ENCODE results near the gene VMAC. TPM values are rescaled to one million over a fixed set of nuclear protein-coding genes. Genes with fewer than 3 reads are reported as not detected.

The VMAC gene
- total RNA-seq, 1 donor from 2014 or later = 3.7 TPM

DNA sequence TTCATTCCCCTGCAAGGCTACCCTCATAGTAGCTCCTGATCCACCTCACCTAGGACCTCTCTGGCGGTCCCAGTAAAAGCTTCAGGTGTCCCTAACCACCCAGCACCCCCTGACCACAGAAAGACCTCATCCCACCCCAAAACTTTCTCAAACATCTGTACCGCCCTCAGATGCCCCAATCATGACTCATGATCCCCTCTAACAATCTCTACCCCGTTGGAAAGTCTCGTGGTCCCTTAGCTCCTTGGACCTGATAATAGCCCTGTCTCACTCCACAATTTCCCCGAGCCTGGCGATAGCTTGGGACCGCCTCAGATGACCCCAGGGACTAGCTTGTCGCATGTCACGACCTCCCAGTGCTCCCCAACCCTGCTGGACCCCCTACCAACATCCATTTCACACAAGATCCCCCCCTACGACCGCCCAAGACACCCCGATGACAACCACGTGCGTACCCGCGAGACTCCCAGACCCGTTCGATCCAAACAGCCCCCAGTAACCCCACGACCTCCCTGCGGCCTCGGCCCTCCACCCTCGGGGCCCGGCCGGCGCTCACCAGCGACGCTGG lies 1.5 kb upstream of the VMAC start:
- H3K4me3 ChIP-seq (ENCODE audit: low read length in 3 of 3) = peak overlapping the region; percentile 96 to 98 (median 97)
- H3K27ac ChIP-seq (ENCODE audit: low read depth, low read length) = peak overlapping the region; percentile 95
- peaks cover 15 to 30% (median 22%) of the 10 kb centered on the region in 3 donors for H3K4me1 ChIP-seq (ENCODE audit: control insufficient read depth in 3 of 3, insufficient read depth in 3 of 3, low read length in 3 of 3)
- H3K9me3 ChIP-seq (ENCODE audit: control insufficient read depth in 3 of 3, low read length in 3 of 3) = no peaks in the 10 kb centered on the region
- peaks cover 2 to 5% (median 4%) of the 10 kb centered on the region in 3 donors for H3K36me3 ChIP-seq (ENCODE audit: control insufficient read depth in 3 of 3, insufficient read depth in 3 of 3, low read length in 3 of 3)
- peak overlapping the region; percentile 96 to 99 (median 98) for H3K9ac ChIP-seq (ENCODE audit: low read depth in 1 of 3, low read length in 3 of 3)
- H3K27me3 ChIP-seq (ENCODE audit: control insufficient read depth in 3 of 3, insufficient read depth in 3 of 3, low read length in 3 of 3) = no peaks in the 10 kb centered on the region

DNA sequence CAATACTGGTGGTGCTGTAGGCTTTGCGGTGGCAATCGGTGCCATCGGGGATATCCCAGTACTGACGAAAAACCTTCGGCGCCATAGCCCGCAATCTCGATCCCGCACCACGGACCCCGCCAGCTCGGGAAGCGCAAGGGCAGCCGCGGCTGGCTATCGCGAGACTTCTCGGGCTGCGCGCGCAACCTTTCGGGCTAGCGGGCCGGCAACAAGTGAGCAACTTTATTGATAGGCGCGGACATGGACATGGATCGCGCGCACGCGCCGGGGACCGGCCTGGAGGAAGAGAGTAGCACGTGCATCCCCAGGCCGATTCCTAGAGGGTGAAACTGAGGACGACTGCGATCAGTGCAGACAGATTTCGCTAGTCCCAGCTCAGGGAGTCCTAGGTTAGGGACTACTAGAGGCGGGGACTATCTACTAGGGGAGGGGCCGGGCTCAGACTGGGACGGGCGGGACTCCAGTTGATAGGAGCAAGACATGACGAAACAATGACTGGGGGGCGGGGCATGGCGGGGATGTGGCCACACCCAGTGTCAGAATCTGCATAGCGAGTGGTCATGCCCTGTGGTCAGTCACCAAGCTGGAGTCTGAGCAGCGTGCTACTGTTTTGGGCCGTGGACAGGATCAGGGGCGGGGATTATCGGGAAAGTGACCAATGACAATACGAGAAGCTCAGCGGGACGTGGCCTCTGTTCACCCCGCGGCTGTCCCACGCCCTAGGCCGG lies 884 bp upstream of the VMAC start, which contains the start of gene NDUFA11:
NDUFA11 (minus strand) TSS at position 167 of the 728 bp plus-strand sequence; CDS start at position 85, 82 bp downstream.
- Histone ChIP-seq H3K27ac (ENCODE audit: low read depth, low read length) (peak within 1 kb of the TSS; percentile 95), H3K9me3 (ENCODE audit: control insufficient read depth in 3 of 3, low read length in 3 of 3) (no peaks in the 10 kb centered on the region), H3K27me3 (ENCODE audit: control insufficient read depth in 3 of 3, insufficient read depth in 3 of 3, low read length in 3 of 3) (no peaks in the 10 kb centered on the region), H3K36me3 (ENCODE audit: control insufficient read depth in 3 of 3, insufficient read depth in 3 of 3, low read length in 3 of 3) (peaks cover 2 to 7% (median 4%) of the 10 kb centered on the region in 3 donors), H3K9ac (ENCODE audit: low read depth in 1 of 3, low read length in 3 of 3) (peak within 1 kb of the TSS; percentile 96 to 99 (median 98)), H3K4me1 (ENCODE audit: control insufficient read depth in 3 of 3, insufficient read depth in 3 of 3, low read length in 3 of 3) (peaks cover 15 to 30% (median 22%) of the 10 kb centered on the region in 3 donors), H3K4me3 (ENCODE audit: low read length in 3 of 3) (peak within 1 kb of the TSS; percentile 96 to 98 (median 97))

DNA sequence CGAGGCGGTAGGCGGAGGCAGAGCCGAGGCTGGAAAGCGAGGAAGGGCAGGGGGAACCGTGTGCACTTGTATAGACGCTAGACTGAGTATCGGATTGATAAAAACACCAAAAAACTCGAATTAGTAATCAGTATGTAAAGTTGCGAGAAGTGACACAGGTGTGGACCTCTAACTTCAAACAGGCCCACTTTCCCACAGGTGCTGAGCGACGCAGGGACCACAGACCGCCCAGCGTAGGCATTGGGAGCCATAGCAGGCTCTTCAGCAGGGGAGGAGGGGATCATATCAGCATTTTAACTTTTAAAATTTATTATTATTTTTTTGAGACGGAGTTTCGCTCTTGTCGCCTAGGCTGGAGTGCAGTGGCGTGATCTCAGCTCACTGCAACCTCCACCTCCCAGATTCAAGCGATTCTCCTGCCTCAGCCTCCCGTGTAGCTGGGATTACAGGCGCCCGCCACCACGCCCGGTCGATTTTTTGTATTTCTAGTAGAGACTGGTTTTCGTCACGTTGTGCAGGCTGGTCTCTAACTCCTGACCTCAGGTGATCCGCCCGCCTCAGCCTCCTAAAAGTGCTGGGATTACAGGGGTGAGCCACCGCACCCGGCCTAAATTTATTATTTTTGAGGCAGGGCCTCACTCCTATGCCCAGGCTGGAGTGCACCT lies 574 bp downstream of the VMAC start:
- H3K9me3 ChIP-seq (ENCODE audit: control insufficient read depth in 3 of 3, low read length in 3 of 3) = no peaks in the 10 kb centered on the region
- H3K27me3 ChIP-seq (ENCODE audit: control insufficient read depth in 3 of 3, insufficient read depth in 3 of 3, low read length in 3 of 3) = no peaks in the 10 kb centered on the region
- peaks cover 15 to 30% (median 22%) of the 10 kb centered on the region in 3 donors for H3K4me1 ChIP-seq (ENCODE audit: control insufficient read depth in 3 of 3, insufficient read depth in 3 of 3, low read length in 3 of 3)
- peak overlapping the region; percentile 71 to 98 (median 86) for H3K4me3 ChIP-seq (ENCODE audit: low read length in 3 of 3)
- H3K27ac ChIP-seq (ENCODE audit: low read depth, low read length) = peak overlapping the region; percentile 95
- H3K9ac ChIP-seq (ENCODE audit: low read depth in 1 of 3, low read length in 3 of 3) = peak overlapping the region; percentile 48 to 92 (median 79)
- H3K36me3 ChIP-seq (ENCODE audit: control insufficient read depth in 3 of 3, insufficient read depth in 3 of 3, low read length in 3 of 3) = peaks cover 8 to 11% (median 11%) of the 10 kb centered on the region in 3 donors

DNA sequence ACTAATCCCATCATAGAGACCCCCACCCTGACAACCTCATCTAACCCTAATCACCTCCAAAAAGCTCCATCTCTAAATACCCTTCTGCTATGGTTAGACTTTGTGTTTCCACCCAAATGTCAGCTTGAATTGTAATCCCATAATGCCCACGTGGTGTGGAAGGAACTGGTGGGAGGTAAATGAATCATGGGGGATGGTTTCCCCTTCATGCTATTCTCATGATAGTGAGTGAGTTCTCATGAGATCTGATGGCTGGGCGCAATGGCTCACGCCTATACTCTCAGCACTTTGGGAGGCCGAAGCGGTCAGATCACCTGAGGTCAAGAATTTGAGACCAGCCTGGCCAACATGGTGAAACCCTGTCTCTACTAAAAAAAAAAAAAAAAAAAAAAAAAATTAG lies 2.6 kb downstream of the VMAC start:
- Histone ChIP-seq H3K9ac (ENCODE audit: low read depth in 1 of 3, low read length in 3 of 3) (no peak overlapping the region), H3K27me3 (ENCODE audit: control insufficient read depth in 3 of 3, insufficient read depth in 3 of 3, low read length in 3 of 3) (no peaks in the 10 kb centered on the region), H3K9me3 (ENCODE audit: control insufficient read depth in 3 of 3, low read length in 3 of 3) (no peaks in the 10 kb centered on the region), H3K4me1 (ENCODE audit: control insufficient read depth in 3 of 3, insufficient read depth in 3 of 3, low read length in 3 of 3) (peaks cover 14 to 29% (median 22%) of the 10 kb centered on the region in 3 donors), H3K27ac (ENCODE audit: low read depth, low read length) (no peak overlapping the region), H3K4me3 (ENCODE audit: low read length in 3 of 3) (no peak overlapping the region), H3K36me3 (ENCODE audit: control insufficient read depth in 3 of 3, insufficient read depth in 3 of 3, low read length in 3 of 3) (peaks cover 8 to 11% (median 8%) of the 10 kb centered on the region in 3 donors)

DNA sequence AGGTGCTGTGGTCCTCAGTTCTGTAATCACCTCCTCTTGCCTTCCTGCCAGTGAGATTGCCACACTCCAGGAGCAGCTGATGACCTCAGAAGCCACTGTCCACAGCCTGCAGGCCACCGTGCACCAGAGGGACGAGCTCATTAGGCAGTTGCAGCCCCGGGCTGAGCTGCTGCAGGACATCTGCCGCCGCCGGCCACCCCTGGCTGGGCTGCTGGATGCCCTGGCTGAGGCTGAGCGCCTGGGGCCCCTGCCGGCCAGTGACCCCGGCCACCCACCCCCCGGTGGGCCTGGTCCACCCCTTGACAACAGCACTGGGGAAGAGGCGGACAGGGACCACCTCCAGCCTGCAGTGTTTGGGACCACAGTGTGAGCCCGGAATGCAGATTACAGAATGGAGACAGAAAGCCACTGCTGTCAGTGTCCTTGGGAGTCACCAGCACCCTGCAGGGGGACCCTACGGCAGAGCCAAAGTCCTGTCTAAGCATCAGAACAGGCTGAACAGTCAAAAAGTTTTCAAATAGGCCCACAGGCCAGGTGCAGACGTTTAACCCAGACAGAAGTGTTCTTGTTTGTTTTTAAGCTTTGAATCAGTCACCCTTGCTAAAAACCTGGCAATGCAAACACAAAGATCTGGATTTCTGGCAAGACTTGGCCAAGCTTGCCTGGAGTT lies 4.2 kb downstream of the VMAC start:
- no peak overlapping the region for H3K27ac ChIP-seq (ENCODE audit: low read depth, low read length)
- H3K4me3 ChIP-seq (ENCODE audit: low read length in 3 of 3) = no peak overlapping the region
- H3K27me3 ChIP-seq (ENCODE audit: control insufficient read depth in 3 of 3, insufficient read depth in 3 of 3, low read length in 3 of 3) = no peaks in the 10 kb centered on the region

DNA sequence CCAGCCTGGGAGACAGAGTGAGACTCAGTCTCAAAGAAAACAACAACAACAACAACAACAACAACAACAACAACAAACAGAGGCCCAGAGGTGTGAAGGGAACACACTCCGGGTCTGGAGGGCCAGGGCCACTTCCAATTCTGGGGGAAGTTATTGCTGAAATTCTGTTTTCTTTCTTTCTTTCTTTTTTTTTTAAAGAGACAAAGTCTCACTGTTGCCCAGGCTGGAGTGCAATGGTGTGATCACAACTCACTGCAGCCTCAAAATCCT lies 5.9 kb downstream of the VMAC start:
- Histone ChIP-seq H3K27ac (ENCODE audit: low read depth, low read length) (no peak overlapping the region), H3K4me3 (ENCODE audit: low read length in 3 of 3) (no peak overlapping the region), H3K9ac (ENCODE audit: low read depth in 1 of 3, low read length in 3 of 3) (no peak overlapping the region), H3K36me3 (ENCODE audit: control insufficient read depth in 3 of 3, insufficient read depth in 3 of 3, low read length in 3 of 3) (peaks cover 8 to 11% (median 8%) of the 10 kb centered on the region in 3 donors), H3K27me3 (ENCODE audit: control insufficient read depth in 3 of 3, insufficient read depth in 3 of 3, low read length in 3 of 3) (no peaks in the 10 kb centered on the region), H3K9me3 (ENCODE audit: control insufficient read depth in 3 of 3, low read length in 3 of 3) (no peaks in the 10 kb centered on the region), H3K4me1 (ENCODE audit: control insufficient read depth in 3 of 3, insufficient read depth in 3 of 3, low read length in 3 of 3) (peaks cover 2 to 4% (median 3%) of the 10 kb centered on the region in 3 donors)

More for the DNA sequence above, 4.2 kb downstream of the VMAC start:
- Histone ChIP-seq H3K9ac (ENCODE audit: low read depth in 1 of 3, low read length in 3 of 3) (no peak overlapping the region), H3K9me3 (ENCODE audit: control insufficient read depth in 3 of 3, low read length in 3 of 3) (no peaks in the 10 kb centered on the region), H3K4me1 (ENCODE audit: control insufficient read depth in 3 of 3, insufficient read depth in 3 of 3, low read length in 3 of 3) (peaks cover 4 to 13% (median 11%) of the 10 kb centered on the region in 3 donors), H3K36me3 (ENCODE audit: control insufficient read depth in 3 of 3, insufficient read depth in 3 of 3, low read length in 3 of 3) (peaks cover 8 to 11% (median 8%) of the 10 kb centered on the region in 3 donors)

DNA sequence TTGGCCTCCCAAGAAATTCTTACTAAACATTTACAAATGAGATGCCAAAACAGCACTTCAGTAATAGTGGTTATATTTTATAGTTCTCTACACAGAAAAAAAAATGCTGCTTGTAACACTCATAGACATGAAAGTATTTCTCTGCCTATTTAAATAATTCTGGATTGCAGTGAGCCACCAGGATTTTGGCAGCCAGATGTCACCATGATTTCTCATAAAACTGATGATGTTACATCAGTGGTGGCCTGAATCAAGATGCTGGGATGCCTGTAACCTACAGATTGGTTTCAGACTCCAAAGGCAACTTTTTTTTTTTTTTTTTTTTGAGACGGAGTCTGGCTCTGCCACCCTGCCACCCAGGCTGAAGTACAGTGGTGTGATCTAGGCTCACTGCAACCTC lies 6.7 kb downstream of the VMAC start:
- Histone ChIP-seq H3K9ac (ENCODE audit: low read depth in 1 of 3, low read length in 3 of 3) (no peak overlapping the region), H3K4me3 (ENCODE audit: low read length in 3 of 3) (no peak overlapping the region), H3K4me1 (ENCODE audit: control insufficient read depth in 3 of 3, insufficient read depth in 3 of 3, low read length in 3 of 3) (no peaks in the 10 kb centered on the region), H3K27me3 (ENCODE audit: control insufficient read depth in 3 of 3, insufficient read depth in 3 of 3, low read length in 3 of 3) (no peaks in the 10 kb centered on the region), H3K36me3 (ENCODE audit: control insufficient read depth in 3 of 3, insufficient read depth in 3 of 3, low read length in 3 of 3) (peaks cover 13 to 14% (median 14%) of the 10 kb centered on the region in 3 donors), H3K9me3 (ENCODE audit: control insufficient read depth in 3 of 3, low read length in 3 of 3) (no peaks in the 10 kb centered on the region), H3K27ac (ENCODE audit: low read depth, low read length) (no peak overlapping the region)

DNA sequence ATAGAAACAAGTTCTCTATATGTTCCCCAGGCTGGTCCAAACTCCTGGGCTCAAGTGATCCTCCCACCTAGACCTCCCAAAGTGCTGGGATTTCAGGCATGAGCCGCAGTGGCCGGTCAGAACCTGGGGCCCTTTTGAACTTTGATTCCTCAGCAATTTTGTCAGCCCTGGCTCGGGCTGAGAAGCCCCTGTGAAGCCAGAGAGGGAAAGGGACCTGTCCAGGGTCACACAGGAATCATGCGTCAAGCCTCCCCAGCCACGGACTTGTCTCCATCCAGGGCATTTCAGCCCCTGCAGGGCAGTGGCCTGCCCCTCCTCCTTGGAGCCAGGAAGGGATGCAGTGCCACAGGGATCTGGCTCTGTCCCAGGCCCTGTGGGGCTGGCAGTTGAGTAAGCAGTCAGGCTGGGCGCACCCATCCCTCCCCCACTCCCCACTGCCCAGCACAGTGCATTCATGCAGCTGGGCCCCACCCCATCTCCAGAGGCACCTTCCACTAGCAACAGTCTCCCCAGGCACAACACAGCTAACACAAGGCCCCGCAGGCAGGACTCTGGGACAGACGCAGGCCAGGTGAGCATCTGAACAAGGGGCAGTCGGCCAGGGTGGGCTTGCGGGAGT lies 9.2 kb downstream of the VMAC start, which contains the start of gene CAPS:
CAPS (plus strand) TSS at position 516 of the 619 bp plus-strand sequence. CDS start 153 bp downstream, outside the sequence.
- H3K9ac ChIP-seq (ENCODE audit: low read depth in 1 of 3, low read length in 3 of 3) = no peak within 1 kb of the TSS

DNA sequence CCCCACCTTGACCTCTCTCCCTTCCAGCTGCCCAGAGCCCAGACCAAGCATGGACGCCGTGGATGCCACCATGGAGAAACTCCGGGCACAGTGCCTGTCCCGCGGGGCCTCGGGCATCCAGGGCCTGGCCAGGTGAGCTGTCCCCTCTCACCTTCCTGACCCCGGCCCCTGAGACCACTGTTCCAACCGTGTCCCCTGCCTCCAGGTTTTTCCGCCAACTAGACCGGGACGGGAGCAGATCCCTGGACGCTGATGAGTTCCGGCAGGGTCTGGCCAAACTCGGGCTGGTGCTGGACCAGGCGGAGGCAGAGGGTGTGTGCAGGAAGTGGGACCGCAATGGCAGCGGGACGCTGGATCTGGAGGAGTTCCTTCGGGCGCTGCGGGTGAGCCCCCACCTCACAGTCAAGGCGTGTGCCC lies 9.7 kb downstream of the VMAC start:
- H3K27ac ChIP-seq (ENCODE audit: low read depth, low read length) = no peak overlapping the region
- no peak overlapping the region for H3K4me3 ChIP-seq (ENCODE audit: low read length in 3 of 3)
- no peaks in the 10 kb centered on the region for H3K27me3 ChIP-seq (ENCODE audit: control insufficient read depth in 3 of 3, insufficient read depth in 3 of 3, low read length in 3 of 3)
- no peaks in the 10 kb centered on the region for H3K9me3 ChIP-seq (ENCODE audit: control insufficient read depth in 3 of 3, low read length in 3 of 3)
- peaks cover 34 to 41% (median 38%) of the 10 kb centered on the region in 3 donors for H3K36me3 ChIP-seq (ENCODE audit: control insufficient read depth in 3 of 3, insufficient read depth in 3 of 3, low read length in 3 of 3)
- no peak overlapping the region for H3K9ac ChIP-seq (ENCODE audit: low read depth in 1 of 3, low read length in 3 of 3)
- H3K4me1 ChIP-seq (ENCODE audit: control insufficient read depth in 3 of 3, insufficient read depth in 3 of 3, low read length in 3 of 3) = no peaks in the 10 kb centered on the region

More for the DNA sequence above, 9.2 kb downstream of the VMAC start, which contains the start of gene CAPS:
- H3K27ac ChIP-seq (ENCODE audit: low read depth, low read length) = no peak within 1 kb of the TSS
- no peak within 1 kb of the TSS for H3K4me3 ChIP-seq (ENCODE audit: low read length in 3 of 3)
- peaks cover 32 to 36% (median 33%) of the 10 kb centered on the region in 3 donors for H3K36me3 ChIP-seq (ENCODE audit: control insufficient read depth in 3 of 3, insufficient read depth in 3 of 3, low read length in 3 of 3)
- H3K4me1 ChIP-seq (ENCODE audit: control insufficient read depth in 3 of 3, insufficient read depth in 3 of 3, low read length in 3 of 3) = no peaks in the 10 kb centered on the region
- H3K27me3 ChIP-seq (ENCODE audit: control insufficient read depth in 3 of 3, insufficient read depth in 3 of 3, low read length in 3 of 3) = no peaks in the 10 kb centered on the region
- H3K9me3 ChIP-seq (ENCODE audit: control insufficient read depth in 3 of 3, low read length in 3 of 3) = no peaks in the 10 kb centered on the region
